GM18519 (cell line): ENCODE data around the gene C1S.
"Not testable (repeated sequence)": the region's sequence is repeated elsewhere in the genome, so short reads cannot be mapped to it uniquely, and the experiment has no call there.

Source experiments
- ATAC-seq: cut with Tn5 transposase; IDR thresholded peaks from one replicate; pipeline ENCODE4 v1.9.1; 2021; ENCODE audit warnings: mild to moderate bottlenecking, moderate library complexity; ENCODE audit not compliant: unreplicated experiment, low FRiP score

The C1S gene

DNA sequence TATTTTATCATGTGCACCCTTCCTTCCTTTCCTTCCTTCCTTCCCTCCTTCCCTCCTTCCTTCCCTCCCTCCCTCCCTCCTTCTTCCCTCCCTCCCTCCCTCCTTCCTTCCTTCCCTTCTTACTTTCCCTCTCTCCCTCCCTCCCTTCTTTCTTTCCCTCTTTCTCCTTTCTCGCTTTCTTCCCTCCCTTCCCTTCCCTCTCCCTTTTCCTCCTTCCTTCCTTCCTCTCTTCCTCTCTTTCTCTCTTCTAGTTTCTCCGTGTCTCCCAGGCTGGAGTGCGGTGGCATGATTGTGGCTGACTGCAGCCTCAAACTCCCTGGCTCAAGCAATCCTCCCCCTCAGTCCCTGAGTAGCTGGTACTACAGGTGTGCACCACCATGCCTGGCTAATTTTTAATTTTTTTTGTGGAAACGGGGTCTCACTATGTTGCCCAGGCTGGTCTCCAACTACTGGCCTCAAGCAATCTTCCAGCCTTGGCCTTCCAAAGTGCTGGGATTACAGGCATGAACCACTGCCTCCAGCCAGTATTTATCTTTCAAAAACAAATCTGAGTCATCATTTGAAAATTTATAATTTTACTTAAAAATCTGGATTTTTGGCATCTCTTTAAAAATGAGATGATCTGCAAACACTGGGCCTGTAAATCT is 40.7 kb downstream of the C1S start:
- no peak for ATAC-seq

DNA sequence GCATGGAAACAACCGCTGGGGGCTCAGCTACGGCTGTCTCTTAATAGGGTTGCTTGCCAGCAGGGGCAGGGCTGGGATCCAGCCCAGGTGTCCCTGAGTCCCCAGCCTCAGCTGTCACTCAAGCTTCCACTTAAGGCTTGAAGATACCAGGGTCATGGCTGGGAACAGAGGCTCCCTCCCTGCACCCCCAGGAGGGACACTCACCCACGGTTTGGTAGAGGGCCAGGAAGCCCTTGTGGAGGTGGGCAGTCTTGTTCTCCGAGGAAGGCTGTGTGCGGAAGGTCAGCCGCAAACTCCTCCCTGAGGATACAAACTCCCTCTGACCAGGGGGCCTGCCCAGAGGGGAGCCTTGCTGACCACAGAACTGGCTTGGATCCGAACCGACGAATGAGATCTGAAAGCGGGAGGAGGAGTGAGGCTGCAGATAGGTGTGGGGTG is 41.2 kb downstream of the C1S start:
- ATAC-seq = no peak

DNA sequence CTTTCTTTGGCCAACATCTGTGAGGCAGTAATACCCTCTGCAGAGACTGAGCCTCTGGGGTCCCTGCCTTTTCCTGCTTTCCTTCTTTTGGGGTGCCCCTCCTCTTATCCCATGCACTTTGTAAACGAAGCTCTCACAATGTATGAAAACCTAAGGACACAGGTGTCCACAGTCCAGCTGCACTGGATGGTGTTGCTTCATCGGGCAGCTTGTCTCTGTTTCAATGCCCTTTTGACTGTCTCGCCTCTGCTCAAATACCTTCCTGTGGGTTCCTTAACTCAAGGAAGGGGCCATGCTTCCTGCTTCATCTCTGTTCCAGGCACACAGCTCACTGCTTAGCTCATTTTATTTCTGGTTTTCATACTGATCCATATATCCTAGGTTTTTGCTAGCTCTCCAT is 42.1 kb downstream of the C1S start:
- no peak for ATAC-seq

DNA sequence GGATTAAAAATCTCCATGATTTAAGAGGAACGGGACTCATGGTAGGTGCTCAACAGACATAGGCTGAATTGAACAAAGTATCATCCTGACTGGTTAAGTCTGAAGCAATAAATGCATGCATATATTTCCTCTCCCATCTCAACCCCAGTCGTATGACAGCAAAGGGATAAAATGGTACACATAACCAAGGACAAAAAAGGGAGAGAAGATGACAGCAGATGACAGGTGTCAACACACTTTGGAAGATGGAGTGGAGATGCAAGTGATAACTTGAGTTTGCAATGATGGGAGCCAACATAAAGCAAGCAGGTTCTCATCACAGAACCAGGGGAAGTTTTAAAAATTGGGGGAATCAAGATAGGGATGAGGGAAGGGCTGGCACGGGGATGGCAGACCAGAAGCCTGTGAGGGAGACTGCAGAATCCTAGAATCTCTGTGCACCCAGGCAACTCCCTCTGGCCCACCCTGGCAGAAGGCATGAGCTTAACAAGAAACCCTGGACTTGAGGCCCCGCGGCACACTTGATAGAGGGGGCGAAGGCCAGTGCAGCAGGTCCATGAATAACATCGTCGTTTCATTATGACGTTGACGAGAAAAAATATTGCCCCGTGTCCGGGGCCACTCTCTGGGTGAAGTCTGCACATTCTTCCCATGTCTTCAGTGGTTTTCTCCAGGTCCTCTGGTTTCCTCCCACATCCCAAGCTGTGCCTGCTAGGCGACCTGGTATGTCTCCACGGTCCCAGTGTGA is 43.5 kb downstream of the C1S start:
- ATAC-seq = no peak

DNA sequence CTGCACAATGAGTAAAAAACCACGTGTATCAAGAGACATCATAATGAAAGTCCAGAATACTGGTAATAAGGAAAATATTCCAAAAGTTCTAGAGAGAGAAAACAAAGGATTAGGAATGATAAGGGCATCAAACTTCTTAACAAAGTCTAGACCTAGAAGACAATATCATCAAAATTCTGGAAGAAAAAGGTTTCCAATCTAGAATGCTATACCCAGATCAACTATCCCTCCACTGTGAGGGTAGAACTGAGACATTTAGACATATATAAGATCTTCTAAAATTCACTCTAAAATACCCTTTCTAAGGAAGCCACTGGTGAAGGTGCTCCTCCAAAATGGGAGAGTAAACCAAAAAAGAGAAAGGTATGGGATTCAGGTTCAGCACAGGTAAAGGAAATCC is 45.6 kb downstream of the C1S start:
- ATAC-seq = no peak

DNA sequence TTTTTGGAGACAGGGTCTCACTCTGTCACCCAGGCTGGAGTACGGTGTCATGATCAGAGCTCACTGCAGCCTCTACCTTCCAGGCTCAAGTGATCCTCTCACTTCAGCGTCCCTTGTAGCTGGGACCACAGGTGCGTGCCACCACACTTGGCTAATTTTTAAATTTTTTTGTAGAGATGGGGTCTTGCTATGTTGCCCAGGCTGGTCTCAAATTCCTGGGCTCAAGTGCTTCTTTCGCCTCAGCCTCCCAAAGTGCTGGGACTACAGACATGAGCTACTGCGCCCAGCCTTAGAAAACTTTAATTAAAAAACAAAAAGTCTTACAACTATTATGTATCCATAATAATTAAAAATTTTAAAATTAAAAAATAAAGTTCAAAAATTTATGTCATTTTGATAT is 46.7 kb downstream of the C1S start:
- not testable (repeated sequence) for ATAC-seq

DNA sequence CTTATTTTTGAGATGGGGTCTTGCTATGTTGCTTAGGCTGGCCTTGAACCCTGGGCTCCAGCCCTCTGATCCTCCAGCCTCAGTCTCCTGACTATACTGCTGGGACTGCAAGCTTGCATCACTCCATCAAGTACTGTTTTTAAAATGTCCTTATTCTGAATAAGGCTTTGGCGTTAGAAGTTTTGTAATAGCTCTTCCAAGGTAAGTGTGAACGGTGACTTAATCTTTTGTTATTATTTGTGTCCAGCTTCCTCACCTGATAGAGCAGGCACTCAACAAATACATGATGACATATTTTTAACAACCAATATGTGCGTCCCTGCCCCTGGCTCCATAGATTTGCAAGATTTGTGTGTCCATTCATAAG is 47.1 kb downstream of the C1S start:
- ATAC-seq = no peak

DNA sequence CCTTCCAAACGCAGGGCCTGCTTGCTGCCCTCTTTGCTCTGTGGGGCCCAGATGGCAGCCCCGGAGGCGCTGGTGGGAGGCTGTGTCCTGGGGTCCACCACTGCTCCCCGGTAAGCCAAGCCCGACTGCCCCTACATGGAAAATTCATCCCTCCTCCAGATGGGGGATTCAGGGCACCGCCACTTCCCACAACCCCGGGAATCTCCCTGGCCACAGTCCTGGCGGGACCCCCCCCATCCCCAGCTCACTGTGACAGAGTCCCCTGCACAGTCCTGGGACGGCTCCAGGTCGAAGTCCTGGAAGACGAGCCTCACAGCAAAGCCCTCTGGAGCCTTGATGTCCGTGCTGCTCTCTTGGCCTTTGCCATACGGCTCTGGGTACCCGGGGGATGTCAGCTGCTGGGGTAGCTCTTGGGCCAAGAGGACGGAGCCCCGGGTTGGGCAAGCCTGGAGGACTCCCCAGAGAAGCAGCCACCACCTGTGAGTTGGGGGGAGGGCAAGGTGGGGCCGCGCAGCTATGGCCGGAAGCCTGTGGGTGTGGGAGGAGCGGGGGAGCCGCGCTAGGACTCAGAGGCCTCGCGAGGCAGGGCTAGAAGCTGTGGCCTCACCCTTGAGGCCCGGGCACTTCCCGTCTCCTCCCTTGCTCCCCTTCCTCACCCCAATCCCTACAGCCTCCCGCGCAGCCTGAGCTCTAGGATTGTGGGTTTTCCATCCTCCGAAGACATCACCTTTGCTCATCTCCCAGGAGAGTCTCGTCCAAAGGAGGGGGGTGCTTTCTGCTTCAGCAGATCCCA is 47.7 kb downstream of the C1S start:
- ATAC-seq = peak; percentile 76

DNA sequence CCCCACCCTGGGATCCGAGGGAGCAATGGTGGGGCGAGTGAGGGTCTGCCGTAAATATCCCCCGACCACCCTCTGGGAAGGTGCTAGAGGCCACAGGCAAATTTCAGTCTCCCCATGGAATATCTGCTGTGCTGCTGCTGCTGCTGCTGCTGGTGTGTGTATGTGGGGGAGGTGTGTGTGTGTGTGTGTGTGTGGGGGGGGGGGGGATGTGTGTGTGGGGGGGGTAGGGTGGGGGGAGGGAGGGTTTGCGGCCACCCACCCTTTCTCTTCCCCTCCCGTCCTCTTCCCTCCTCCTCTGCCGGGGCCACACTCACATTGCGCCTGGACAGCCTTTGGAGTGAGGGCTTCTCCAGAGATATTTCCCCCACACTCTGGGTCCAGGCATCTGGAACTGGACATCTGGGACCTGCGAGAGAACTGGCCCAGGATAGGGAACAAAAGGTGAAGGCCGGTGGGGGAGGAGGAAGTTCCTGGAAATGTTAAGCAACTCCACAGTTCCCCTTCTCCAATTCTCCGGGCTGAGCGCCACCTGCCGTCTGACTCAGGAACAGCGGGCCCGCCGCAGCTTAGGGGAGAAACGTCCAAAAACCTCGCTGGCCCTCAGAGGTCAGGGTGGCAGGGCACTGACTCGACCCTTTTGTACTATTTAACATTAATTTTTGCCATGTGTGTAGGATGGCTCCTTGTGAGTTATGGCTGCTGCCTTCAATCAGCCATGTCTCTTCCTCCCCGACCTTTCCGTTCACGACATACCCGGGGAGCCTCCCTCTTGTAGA is 48.5 kb downstream of the C1S start, which contains the start of gene C1RL:
Gene C1RL, minus strand, starts transcription at position 419 of the 776 bp plus-strand sequence. Its CDS starts 34 bp downstream, at position 385.
- no peak for ATAC-seq

DNA sequence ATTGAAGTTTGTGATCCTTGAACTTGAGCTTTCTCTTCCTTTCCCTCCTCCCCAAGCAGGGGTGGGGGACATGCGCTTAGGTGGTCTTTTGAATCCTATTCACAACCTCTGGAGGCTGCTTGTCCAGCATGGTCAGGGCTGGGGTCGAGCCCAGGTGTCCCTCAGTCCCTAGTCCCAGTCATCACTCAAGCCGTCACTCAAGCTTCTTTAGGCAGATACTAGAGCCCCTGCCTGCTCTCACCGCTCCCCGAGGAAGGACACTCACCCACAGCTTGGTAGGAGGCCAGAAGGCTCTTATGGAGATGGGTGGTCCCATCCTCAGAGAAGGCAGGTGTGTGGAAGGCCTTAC is 49.0 kb downstream of the C1S start:
- no peak for ATAC-seq

DNA sequence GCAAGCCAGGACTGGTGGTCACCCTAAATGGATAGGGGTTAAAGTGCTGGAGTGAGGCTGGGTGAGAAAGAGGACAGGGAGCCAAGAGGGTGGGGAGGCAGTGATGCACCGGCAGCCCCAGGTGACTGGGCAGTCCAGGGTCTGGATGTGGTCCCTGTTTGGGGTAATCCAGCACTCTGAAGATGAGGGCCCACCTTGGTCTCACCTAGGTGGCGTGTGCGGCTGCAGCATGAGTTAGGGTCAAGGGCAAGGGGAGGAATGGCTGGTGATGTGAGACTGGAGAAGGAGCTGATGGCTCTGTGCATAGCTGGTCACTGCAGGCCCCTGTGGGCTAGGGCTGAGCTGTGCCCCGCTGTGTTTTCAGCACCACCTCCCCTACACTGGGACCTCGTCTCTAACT is 50.1 kb downstream of the C1S start:
- no peak for ATAC-seq

DNA sequence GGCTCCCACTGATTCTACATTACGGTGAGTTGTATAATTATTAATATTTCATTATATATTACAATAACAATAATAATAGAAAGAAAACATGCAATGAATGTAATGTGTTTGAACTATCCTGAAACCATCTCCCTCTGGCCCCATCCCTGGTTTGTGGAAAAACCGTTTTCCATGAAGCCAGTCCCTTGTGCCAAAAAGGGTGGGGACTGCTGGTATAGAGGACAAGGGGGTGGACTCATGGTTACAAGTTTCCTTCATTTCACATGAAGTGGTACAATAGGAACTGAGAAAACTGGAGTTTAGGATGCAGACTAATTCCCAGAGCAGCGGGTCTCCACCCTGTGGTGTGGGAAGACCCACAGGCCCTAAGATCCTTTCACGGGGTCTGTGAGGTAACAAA is 51.5 kb downstream of the C1S start:
- no peak for ATAC-seq

DNA sequence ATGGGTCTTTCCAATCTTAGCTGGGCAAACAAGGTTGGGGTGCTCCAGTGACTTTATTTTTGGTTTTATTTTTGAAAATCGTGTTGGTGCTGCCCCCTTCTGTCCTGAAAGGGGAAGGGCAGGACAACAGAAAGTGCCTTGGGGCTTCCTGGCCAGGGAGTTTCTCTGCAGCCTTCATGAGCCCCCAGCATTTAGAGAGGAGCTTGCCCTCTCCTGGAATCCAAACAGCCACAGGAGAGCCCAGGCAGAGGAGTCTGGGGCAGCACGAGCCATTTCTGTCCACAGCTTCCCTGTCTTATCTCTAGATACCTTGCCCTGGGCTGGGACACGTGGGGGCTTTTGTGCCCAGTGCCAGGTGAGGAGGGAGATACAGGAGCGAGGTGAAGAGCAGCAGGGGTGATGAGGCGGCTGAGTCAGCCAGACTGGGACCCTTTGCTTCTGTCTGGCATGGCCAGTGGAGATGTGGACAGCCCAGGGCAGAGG is 52.9 kb downstream of the C1S start:
- ATAC-seq = no peak

DNA sequence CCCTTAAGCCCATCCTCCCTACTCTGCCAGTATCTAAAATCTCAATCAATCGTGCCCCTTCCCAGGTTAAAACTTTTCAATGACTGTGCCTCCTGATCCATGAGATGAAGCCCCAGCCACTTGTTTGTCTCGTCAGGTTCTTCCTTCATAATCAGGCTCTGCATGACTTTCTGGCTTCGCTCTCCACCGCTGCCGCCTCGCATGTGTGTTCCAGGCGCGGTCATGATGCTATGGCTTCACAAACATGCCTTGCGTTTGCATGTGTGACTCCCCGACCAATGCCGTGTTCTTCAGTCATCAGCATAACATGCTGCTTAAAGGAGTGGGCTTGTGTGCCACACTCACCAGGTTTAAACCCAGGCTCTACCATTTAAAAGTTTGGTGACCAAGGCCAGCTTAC is 53.5 kb downstream of the C1S start:
- ATAC-seq = no peak

DNA sequence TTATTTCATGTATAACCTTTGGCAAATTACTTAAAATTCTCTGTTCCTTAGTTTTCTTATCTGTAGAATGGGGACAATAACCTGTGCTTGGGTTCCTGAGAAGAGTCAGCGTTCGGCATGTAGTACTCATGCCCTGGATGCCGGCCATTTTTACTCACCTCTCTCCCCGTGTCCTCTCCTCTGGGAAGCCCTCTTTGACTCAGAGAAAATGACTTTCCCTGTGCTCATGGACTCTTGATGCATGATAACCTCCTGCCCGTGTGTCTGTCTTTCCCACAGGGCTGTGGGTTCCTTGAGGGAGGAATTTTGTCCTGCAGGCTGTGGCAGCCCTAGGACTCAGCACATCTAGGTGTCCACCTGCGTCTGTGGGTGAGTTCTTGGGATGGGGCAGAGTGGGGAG is 54.3 kb downstream of the C1S start:
- ATAC-seq = no peak

DNA sequence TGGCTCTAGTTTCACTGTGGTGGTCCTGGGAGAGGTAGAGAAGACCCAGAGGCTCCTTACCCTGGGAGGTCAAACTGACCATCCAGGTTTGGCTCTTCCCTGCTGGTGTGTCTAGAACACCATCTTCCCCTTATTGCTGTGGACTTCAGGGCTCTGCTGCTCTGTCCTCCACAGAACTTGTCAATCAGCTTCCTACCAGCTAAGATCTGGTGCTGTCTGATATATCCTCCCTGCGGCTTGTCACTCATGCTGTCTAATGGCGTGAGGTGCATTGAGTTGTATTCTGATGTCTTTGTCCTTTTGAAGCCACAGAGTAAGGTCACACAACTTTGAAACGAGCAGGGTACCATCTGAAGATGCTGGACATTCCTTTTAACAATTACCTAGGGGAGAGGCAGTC is 55.7 kb downstream of the C1S start:
- ATAC-seq = no peak

DNA sequence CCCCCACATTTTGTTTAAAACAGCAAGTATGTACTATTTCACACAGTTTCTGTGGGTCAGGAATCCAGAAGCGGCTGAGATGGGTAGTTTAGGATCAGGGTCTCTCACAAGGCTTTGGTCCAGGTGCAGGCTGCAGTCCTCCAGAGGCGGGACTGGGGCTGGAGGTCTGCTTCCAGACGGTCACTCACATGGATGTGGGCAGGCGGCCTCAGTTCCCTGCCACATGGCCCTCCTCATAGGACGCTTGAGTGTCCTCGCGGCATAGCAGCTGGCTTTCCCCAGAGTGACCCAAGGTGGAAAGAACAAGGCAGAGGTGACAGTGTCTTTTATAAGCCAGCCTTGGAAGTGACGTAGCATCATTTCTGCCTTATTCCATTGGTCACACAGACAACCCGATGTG is 56.4 kb downstream of the C1S start:
- no peak for ATAC-seq

DNA sequence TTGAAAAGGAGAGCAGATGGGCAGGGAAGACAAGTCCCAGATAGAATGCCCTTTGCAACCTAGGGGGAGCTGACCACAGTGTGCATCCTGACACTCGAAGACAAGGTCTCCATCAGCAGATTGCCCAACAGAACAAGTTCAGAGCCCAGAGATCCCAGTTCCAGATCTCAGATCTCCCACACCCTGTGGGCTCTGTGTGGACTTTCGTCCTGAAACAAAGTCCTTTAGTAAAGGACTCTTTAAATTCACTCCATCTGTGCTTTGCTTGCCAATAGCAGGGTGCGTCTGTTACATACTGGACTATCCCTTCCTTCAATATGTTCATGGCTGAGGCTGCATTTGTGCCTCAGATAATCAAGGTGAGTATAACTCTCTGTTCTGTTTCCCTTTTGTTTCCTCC is 57.2 kb downstream of the C1S start:
- no peak for ATAC-seq

DNA sequence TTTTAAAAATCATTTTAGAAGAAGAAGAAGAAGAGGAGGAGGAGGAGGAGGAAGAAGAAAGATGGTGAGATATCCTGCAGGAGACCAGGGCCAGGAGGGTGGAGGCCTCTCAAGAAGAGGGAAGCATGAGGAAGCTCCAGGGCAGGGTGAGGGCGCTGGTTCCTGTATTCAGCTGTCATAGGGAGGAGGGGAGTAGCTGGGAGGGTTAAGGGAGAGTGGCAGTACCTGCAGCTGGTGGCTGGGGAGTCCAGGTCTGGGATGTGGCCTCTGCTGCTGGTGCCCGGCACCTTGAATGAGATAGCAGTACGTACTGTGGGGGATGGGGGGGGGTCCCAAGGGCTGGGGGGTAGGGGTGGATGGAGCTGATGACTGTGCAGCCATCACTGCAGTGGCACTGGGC is 58.4 kb downstream of the C1S start:
- no peak for ATAC-seq

DNA sequence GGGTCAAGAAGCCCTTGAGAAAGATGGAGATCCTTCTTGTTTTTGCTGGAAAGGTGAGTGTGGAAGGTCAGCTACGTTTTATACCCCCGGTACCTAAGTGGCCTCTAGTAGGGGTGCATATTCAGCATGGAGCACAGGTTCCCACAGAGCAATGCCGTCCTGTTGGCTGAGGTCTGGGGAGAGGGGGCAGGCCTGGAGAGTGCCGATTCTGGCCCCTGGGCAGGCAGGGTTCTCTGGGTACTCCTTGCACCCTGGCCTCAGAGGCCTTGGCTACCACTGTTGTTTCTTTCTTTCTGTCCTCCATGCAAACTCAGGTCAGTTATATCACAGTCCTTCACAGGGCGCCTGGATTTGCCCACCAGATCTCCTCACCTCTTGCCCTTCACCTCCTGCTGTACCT is 59.6 kb downstream of the C1S start:
- ATAC-seq = no peak
